8988T (cell line): Measurements from ENCODE around the gene SEMA5A.
"Not testable (repeated sequence)": the region's sequence is repeated elsewhere in the genome, so short reads cannot be mapped to it uniquely, and the experiment has no call there.

Experiments
- DNase-seq: peaks from one replicate; pipeline ENCODE4 v3.0.0; 2011

The SEMA5A gene

GRCh38 chr5:9390113-9390512 is 155.8 kb downstream of the SEMA5A start:
- DNase-seq, result no peak

GRCh38 chr5:9388941-9389674 is 156.8 kb downstream of the SEMA5A start:
- DNase-seq, result no peak

- no peak for DNase-seq
Measured at GRCh38 chr5:9387879-9388278, 158.0 kb downstream of the SEMA5A start.

GRCh38 chr5:9386945-9387344 is 158.9 kb downstream of the SEMA5A start:
- DNase-seq, result no peak

GRCh38 chr5:9382522-9382921 is 163.4 kb downstream of the SEMA5A start:
- no peak for DNase-seq

DNA sequence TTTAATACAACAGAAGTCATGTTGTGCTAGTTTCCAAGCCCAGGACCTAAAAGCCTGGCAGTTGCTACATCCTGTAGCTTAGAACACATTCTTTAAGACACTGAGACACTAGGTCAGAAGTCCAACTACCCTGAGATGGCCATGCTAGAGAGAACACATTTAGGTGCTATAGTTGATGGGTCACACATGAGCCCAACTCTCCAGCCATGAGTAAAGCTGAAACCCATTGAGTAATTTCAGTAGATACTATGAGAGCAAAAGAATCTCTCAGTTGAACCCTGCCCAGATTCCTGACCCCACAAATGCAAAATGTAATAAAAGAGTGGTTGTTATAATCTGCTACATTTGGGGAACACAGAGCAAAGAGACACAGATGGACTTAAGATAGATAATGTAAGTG is 164.4 kb downstream of the SEMA5A start:
- DNase-seq, result no peak

DNA sequence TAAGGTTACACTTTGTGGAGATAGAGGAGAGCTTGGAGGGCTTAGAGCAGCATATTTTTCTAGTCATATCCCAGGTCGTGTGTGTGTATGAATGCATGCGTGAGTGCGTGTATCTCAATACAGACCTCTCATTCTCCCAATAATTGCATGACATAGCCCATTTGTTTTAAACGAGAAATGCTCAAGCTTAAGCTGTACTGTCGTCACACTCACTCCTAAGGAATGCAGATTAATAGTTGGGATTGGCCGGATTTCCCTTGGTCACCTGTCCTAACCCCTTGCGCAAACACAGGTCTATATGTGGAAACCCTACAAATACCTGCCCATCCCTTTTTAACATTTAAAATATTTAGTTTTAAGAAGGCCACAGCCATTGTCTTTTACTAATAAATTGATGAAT is 165.8 kb downstream of the SEMA5A start:
- no peak for DNase-seq

DNA sequence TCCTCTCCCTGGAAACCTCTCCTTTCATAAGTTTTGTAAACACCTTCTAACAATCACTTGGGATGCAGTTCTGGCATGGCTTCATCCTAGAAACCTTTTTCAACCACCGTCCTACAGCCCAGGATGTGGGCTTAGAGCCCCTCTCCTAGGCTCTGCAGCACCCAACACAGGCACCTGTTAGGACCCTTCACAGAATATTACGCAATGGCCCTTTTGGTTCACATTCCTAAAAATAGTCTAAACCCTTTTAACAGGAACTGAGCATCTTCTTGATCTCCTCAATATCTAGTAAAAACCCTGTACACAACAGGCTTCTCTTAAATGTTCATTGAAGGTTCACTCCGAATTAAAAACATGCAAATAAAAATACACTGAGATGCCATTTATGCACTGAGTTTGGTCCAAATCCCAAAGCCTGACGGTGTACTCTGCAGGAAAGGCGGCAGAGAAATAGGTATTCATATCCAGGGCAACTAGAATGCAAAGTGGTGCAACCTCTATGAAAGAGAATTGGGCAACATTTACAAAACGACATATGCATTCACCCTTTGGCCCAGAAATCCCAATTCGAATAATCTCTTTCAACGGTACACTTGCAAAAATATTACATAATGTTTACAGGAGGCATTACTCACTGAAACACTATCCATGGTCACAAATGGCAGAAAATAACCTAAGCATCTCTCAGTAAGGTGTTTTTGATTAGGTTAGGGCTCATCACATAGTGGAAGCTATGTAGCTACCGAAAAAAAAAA is 169.3 kb downstream of the SEMA5A start:
- DNase-seq, result no peak

- DNase-seq, result no peak
Measured at GRCh38 chr5:9375756-9376155, 170.1 kb downstream of the SEMA5A start.

DNA sequence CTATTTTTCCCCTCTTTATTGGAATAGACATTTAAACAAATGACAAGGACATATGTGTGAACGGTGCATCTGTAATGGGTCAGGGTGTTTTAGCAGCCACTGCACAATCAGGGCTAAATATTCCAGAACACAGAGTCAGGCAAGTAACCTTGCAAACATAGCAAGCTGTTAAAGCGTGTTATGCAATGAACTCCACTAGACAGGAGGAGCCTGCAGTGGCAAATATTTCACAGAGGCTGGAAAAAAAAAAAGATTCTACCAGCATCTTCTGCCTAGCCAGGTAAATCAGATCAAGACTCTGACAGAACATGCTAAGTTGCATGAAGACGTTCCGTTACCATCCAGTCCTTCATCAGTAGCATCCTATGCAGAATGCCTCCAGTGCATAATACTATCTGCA is 171.8 kb downstream of the SEMA5A start:
- DNase-seq, result no peak

DNA sequence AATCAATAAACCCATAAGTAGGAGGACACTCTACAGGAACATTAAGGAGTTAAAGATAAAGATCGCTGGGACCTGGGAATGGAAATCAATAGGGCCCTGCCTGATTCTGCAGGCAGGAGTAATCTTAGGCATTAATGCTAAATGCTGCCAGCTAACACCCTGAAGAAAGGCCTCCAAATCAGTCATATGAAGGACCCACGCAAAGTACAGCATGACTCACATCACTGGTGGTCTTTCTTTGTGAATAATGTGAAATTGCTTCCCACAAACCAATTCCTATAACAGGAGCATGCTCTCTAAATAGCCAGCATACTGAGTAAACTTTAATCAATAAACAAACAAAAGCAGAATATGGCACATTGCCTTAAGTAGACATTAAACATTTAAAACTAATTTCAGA is 172.3 kb downstream of the SEMA5A start:
- DNase-seq, result no peak

GRCh38 chr5:9370256-9370655 is 175.6 kb downstream of the SEMA5A start:
- DNase-seq, result no peak

DNA sequence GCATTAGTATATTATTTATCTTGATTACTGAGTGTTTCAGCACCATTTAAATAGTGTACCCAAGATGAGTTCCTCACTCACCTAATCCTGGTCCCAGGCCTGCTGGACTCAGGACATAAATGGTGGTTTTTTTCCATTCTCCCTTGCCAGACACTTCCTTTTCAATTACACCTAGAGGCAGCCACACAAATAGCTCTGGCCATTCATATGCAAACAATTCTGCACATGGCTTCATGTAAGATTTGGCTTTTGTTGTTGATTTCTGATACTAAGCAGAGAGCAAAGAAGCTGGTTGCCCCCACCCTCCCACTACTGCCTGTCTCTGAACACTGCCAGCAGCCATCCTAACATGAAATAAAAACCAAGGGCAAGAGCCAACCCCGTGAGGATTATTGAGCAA is 180.4 kb downstream of the SEMA5A start:
- DNase-seq, result no peak

DNA sequence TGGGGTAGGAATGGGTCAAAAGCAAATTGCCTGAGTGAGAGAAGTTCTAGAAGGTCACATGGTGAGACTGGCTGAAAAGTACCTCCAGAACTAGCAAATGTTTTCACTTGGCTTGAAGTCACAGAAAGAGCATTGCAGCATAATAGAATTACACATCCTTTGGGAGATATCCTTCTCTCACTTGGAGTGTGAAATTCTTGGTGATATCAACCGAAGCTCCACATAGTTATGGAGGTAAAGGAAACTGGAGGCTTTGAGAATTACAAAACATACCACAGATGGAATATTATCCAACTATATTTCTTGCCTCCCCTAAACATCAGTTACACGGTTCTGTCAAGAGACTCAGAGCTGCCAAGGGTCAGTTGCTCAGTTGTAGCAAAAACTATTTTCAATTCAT is 182.4 kb downstream of the SEMA5A start:
- no peak for DNase-seq

- no peak for DNase-seq
Measured at GRCh38 chr5:9363026-9363425, 182.8 kb downstream of the SEMA5A start.

DNA sequence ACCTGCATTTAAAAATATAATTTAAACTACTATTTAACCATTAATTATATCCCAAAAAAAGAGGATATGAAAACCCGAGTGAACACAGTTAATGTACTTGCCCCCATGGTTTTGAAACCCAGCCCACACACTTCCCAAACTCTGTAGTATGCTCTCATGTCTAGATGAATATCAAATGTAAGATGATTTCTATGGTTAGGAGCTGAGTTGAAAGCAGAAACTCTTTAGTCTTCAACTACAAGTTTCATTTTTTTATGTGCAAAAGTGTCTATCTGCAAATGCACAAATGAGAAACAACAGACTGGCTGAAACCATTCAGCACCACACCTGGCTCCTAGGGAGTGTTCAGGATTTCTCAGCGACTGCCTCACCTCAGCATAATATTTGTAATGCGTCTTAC is 183.3 kb downstream of the SEMA5A start:
- DNase-seq, result no peak

GRCh38 chr5:9361835-9362234 is 184.0 kb downstream of the SEMA5A start:
- peak; percentile 40 for DNase-seq

DNA sequence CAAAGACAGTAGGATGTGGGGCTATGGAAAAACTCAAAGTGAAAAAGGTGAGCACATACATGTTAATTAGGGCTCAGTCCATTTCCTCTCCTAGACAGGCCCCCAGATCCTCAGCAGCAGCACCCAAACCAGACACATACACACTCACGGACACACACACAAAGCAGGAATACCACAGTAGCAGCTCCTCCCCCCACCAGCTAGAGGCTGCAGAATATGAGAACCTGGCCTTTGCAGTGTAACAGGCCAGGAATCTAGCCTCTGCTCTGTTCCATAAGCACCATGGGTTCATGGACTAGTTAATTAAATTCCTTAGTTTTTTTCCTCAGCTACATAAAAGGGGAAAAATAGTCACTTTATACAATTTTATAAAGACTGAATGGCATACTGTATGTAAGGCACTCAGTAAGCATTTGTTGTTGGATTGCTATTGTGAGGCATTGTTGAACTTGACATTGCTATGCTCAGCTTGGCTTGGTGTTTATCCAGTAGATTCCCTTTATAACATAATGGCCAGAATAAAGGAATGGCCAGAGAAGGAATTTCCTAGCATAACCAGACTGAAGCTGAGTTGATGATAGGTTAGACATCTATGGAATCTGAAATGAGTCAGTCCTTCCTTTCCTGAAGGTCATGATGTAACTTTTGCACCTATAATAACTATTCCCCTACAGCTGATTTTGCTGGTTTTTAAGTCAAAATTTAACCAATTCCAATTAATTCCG is 186.8 kb downstream of the SEMA5A start:
- no peak for DNase-seq

DNA sequence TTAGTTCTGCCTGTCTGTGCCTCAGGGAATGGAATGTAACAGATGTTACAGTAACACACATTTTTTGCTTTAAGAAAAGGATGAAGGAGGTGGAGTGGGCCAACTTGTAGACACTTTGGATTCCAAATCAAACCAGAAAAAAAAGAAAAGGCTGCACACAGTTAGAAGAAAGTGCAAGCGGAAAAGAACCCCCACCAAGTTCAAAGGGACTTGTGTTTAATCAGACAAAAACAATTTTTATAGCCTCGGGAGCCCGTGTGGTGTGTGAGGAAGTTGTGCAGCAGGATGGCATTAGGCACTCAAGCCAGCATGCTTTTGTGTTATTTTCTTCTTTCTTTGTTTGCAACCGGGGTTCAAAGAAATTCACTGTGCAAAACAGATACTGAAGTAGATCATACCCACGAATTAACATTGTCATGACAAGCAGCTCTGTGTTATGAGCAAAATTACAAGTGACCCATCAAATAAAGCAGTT is 189.5 kb downstream of the SEMA5A start:
- DNase-seq, result no peak

DNA sequence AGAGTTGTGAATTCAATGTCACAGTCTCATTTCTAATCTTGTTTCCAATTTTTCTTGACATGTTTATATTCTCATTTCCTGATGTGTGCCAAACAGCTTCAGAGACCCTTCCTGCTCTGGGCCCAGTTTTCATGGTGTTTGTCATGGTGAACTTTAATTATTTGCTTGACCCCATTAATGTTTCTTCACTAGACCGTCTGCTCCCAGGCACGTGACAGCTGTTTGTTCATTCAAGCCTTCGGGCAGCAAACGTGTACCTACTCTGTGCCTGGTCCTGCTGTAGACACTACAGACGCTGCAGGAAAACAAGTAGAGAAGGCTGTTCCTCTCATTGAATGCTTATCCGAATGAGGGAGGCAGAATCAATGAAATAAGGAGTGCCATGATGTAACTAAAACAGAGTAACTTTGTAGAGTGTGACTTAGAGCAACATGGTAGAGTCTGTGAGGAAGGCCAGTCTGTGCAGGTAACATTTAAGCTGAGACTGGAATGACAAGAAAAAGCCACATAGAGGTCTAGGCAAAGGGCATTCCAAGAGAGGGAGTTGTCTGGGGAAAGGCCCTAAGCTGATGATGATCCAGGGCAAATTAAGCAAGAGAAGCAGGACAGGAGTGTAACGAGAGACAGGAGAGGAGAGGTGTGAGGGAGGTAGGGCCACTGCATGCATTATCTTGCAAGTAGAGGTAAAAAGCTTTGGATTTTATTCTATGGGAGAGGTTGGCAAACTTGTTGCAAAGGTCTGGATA is 191.4 kb downstream of the SEMA5A start:
- no peak for DNase-seq

DNA sequence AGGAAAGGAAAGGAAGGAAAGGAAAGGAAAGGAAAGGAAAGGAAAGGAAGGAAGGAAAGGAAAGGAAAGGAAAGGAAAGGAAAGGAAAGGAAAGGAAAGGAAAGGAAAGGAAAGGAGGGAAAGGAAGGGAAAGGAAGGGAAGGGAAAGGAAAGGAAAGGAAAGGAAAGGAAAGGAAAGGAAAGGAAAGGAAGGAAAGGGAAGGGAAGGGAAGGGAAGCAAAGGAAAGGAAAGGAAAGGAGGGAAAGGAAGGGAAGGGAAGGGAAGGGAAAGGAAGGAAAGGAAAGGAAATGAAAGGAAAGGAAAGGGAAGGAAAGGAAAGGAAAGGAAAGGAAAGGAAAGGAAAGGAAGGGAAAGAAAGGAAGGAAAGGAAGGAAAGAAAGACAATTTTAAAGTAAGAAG is 192.8 kb downstream of the SEMA5A start:
- not testable (repeated sequence) for DNase-seq

DNA sequence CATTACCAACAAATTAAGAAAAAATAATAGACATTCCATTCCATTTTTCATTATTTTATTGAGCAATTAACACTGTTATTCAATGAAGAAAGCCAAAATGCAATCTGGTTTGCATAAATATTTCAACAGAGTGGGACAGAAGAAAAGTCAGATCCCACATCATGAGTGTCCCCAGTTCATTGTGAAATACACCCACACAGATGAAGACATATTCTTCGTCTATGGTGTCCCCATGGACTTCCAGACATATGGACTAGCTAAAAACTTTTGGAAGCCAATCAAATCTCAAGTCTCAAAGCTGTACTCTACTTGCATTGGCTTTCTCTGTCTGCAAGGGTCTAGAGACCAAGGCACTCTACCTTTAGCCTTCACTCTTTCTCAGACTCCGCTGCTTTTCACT is 194.3 kb downstream of the SEMA5A start:
- no peak for DNase-seq

DNA sequence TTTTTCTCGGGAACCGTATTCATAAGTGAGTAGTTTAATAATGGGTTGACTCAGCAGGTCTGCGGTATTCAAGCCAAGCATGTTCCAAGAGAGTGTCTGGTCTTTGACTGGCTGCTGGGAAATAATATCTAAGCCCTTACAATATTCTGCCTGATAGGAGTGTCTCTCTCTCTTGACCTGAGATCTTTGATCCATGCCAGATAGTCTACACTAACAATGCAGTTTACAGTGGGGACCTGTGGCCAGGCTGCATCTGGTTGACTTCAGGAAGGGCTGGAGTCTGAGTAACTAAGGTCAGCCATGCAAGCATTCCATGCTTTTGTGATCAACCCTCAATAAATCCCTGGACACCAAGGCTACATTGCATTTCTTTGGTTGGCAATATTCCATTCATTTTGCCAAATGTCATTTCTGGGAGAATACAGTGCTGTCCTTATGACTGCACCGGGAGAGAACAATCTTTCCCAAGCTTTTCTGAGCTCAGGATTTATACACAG is 195.5 kb downstream of the SEMA5A start:
- no peak for DNase-seq
